Measurements from ENCODE around the gene MIF4GD. TPM values are rescaled to one million over a fixed set of nuclear protein-coding genes. Genes with fewer than 3 reads are reported as not detected.
"Not testable (repeated sequence)": the region's sequence is repeated elsewhere in the genome, so short reads cannot be mapped to it uniquely, and the experiment has no call there.

Gene MIF4GD
- total RNA-seq, 2 donors from 2014 or later: 18.4 to 24.7 TPM

GRCh38 chr17:75289832-75290337, 18.9 kb upstream of the MIF4GD start:
- peak; percentile 74 to 77 for DNase-seq
- intact Hi-C loops (cut with DNase I, micrococcal nuclease): no loop called here
- peak; percentile 58 for ATAC-seq

- DNase-seq (peak; percentile 96 to 99), ATAC-seq (peak; percentile 94)
- intact Hi-C loops (cut with DNase I, micrococcal nuclease): no loop called here
Measured at GRCh38 chr17:75289115-75289831, 18.2 kb upstream of the MIF4GD start, which contains the start of gene SLC25A19. SLC25A19 (minus strand) TSS chr17:75289433; CDS start chr17:75286764, 2,669 bp downstream.

GRCh38 chr17:75288770-75289114, 17.7 kb upstream of the MIF4GD start:
- ATAC-seq (peak; percentile 61), DNase-seq (peak; percentile 66 to 67)
- intact Hi-C loops (cut with DNase I, micrococcal nuclease): no loop called here

- DNase-seq (no peak), ATAC-seq (no peak)
- intact Hi-C loops (cut with DNase I, micrococcal nuclease): no loop called here
Measured at GRCh38 chr17:75288359-75288758, 17.3 kb upstream of the MIF4GD start.

GRCh38 chr17:75287221-75287620, 16.2 kb upstream of the MIF4GD start:
- intact Hi-C loops (cut with DNase I, micrococcal nuclease): no loop called here
- DNase-seq: no peak
- no peak for ATAC-seq

GRCh38 chr17:75285123-75285522, 14.1 kb upstream of the MIF4GD start:
- intact Hi-C loops (cut with DNase I, micrococcal nuclease): no loop called here
- no peak for DNase-seq
- no peak for ATAC-seq

- ATAC-seq; intact Hi-C loops (cut with DNase I, micrococcal nuclease); DNase-seq: not testable (repeated sequence)
Measured at GRCh38 chr17:75280189-75280588, 9.2 kb upstream of the MIF4GD start.

- DNase-seq: no peak
- ATAC-seq: no peak
- intact Hi-C loops (cut with DNase I, micrococcal nuclease): no loop called here
Measured at GRCh38 chr17:75277664-75278071, 6.6 kb upstream of the MIF4GD start.

- ATAC-seq (no peak), DNase-seq (no peak)
- intact Hi-C loops (cut with DNase I, micrococcal nuclease): no loop called here
Measured at GRCh38 chr17:75273977-75274708, 3.1 kb upstream of the MIF4GD start.

GRCh38 chr17:75272848-75273184, 1.8 kb upstream of the MIF4GD start:
- DNase-seq (no peak), ATAC-seq (no peak)
- intact Hi-C loops (cut with DNase I, micrococcal nuclease): no loop called here

- intact Hi-C loops (cut with DNase I, micrococcal nuclease): no loop called here
- ATAC-seq (no peak), DNase-seq (peak in 1 of 2 donors; percentile 44)
Measured at GRCh38 chr17:75271955-75272847, 1.2 kb upstream of the MIF4GD start.

- ATAC-seq (peak; percentile 71), DNase-seq (peak; percentile 68 to 85)
- intact Hi-C loops (cut with DNase I, micrococcal nuclease): no loop called here
Measured at GRCh38 chr17:75271233-75271954, 363 bp upstream of the MIF4GD start.

- intact Hi-C loops (cut with DNase I, micrococcal nuclease): no loop called here
- DNase-seq: peak; percentile 75 to 78
Measured at GRCh38 chr17:75270218-75270965, 639 bp downstream of the MIF4GD start.

GRCh38 chr17:75269844-75270217, 1.2 kb downstream of the MIF4GD start:
- no peak for ATAC-seq
- intact Hi-C loops (cut with DNase I, micrococcal nuclease): no loop called here
- no peak for DNase-seq

More at GRCh38 chr17:75270218-75270965, 639 bp downstream of the MIF4GD start:
- peak; percentile 62 for ATAC-seq

- intact Hi-C loops (cut with DNase I, micrococcal nuclease): no loop called here
- peak; percentile 47 for ATAC-seq
- peak; percentile 66 to 72 for DNase-seq
Measured at GRCh38 chr17:75267411-75268232, 3.4 kb downstream of the MIF4GD start.

- ATAC-seq: no peak
- DNase-seq: no peak
- intact Hi-C loops (cut with DNase I, micrococcal nuclease): no loop called here
Measured at GRCh38 chr17:75267153-75267410, 3.9 kb downstream of the MIF4GD start.
